SK-MEL-5 (cell line): ENCODE measurements around the gene TCF12. TPM values are rescaled to one million over a fixed set of nuclear protein-coding genes. Genes with fewer than 3 reads are reported as not detected.

Source experiments
- DNase-seq: peaks from one replicate; pipeline ENCODE4 v3.0.0-alpha.2; 2016; ENCODE audit warnings: low read depth, low spot score
- in situ Hi-C: cut with HindIII; loops from 2 replicates; pipeline ENCODE4 v1.10.0; 2016; ENCODE audit warnings: low sequenced_read_pairs, high pct_unique_total_duplicates, low pct_unique_long_range_greater_than_20kb
- total RNA-seq: library from RNA; depleted of rRNA; stranded (reverse); fragments of >200 nt; shearing (Covaris generic); gene quantifications from 2 replicates; pipeline ENCODE4 v1.2.3, GENCODE V29; 2014

TCF12 gene
- total RNA-seq, 1 experiment from 2014 or later: 90.2 TPM

DNA sequence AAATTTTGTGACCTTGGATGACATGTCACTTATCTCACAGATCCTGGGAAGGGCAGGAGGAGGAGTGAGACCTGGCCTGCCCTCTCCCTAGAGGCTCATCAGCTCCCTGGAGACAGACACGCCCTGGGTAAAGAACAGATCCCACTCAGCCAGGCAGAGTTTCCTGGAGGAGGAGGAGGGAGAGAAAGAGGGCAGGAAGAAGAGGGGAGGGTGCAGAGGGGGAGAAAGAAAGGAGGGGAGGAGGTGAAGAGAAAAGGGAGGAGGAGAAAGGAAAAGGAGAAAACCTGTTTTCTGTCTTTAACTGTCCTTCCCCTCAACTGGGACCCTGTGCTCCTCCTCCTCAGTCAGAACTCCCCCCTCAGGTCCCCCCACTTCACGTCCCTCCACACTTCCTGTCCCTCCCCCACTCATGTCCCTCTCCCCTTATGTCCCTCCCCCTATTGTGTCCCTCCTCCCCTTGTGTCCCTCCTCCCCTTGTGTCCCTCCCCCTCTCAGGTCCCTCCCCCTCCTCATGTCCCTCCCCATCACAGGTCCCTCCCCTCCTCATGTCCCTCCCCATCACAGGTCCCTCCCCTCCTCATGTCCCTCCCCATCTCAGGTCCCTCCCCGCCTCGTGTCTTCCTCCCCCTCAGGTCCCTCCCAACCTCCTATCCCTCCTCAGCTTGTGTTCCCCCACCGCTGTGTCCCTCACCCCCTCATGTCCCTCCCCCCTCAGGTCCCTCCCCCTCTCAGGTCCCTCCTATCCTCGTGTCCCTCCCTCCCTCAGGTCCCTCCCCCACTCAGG lies 405.6 kb downstream of the TCF12 start:
- in situ Hi-C loops: no loop called here

DNA sequence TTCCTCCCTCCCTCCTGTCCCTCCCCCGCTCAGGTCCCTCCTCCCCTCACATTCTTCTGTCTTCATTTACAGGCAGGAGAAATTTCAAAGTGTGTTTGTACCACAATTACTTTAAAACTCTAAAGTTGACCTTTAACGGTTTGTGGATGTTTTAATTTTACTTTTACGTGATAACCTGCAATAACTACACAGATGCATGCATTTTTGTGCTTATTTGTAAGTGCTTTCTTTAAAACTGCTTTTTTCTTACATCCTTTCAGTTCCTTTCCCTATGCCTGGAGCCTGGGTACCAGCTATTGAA lies 406.1 kb downstream of the TCF12 start:
- DNase-seq: no peak
- in situ Hi-C loops: no loop called here

More for the DNA sequence above, 405.6 kb downstream of the TCF12 start:
- DNase-seq: peak; percentile 57

- DNase-seq: no peak
- in situ Hi-C loops: no loop called here
Measured at GRCh38 chr15:57324944-57325679, 406.7 kb downstream of the TCF12 start.

GRCh38 chr15:57326196-57326595 lies 407.8 kb downstream of the TCF12 start:
- no peak for DNase-seq
- in situ Hi-C loops: no loop called here

GRCh38 chr15:57327985-57328471 lies 409.6 kb downstream of the TCF12 start:
- no peak for DNase-seq
- in situ Hi-C loops: no loop called here

DNA sequence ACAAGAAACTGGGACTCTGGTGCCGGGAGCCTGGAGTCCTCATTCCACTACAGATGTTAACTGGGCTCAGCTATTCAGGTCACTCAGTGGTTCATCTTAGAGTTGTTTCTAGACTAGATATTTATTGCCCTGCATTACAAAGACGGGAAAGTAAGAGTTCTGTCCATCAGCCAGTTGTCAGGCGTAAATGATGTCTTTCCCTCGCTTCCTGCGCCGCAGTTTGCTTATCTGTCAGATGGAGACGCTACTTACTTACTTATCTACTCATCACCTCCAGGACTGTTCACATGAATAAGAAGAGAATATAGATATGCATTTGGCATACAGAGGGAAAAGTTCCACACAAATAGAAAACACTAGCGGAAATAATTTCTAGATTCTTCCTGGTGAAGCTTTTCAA lies 410.0 kb downstream of the TCF12 start:
- in situ Hi-C loops: no loop called here
- DNase-seq: no peak

- DNase-seq: no peak
- in situ Hi-C loops: no loop called here
Measured at GRCh38 chr15:57328897-57329296, 410.5 kb downstream of the TCF12 start.

- in situ Hi-C loops: no loop called here
- DNase-seq: no peak
Measured at GRCh38 chr15:57329582-57330367, 411.3 kb downstream of the TCF12 start.

GRCh38 chr15:57330619-57331340 lies 412.3 kb downstream of the TCF12 start:
- no peak for DNase-seq
- in situ Hi-C loops: no loop called here

DNA sequence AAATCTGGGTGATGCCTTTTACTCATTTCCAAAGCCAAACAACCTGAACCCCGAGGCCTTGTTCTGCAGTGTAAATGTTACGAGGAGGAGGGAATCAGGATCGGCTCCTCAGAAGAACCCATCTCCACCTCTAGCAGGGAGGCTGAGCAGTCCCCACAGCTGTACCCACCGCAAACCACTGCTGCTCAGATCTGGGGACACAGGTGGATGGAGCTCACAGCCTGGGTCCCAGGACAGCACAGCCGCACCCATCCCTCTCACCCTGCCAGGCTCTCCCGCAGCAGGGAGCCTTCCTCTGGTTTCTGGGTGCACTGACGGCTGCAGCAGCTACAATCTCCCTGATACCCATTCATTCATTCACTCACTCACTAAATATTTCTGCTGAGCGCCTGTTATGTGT lies 413.9 kb downstream of the TCF12 start:
- in situ Hi-C loops: no loop called here

GRCh38 chr15:57333487-57333886 lies 415.0 kb downstream of the TCF12 start:
- DNase-seq: no peak
- in situ Hi-C loops: no loop called here

More for the DNA sequence above, 413.9 kb downstream of the TCF12 start:
- no peak for DNase-seq

GRCh38 chr15:57334257-57334656 lies 415.8 kb downstream of the TCF12 start:
- no peak for DNase-seq
- in situ Hi-C loops: no loop called here

- no peak for DNase-seq
- in situ Hi-C loops: no loop called here
Measured at GRCh38 chr15:57335293-57335715, 416.9 kb downstream of the TCF12 start.

GRCh38 chr15:57335719-57336118 lies 417.3 kb downstream of the TCF12 start:
- in situ Hi-C loops: no loop called here
- peak; percentile 66 for DNase-seq

GRCh38 chr15:57337868-57338411 lies 419.5 kb downstream of the TCF12 start:
- in situ Hi-C loops: no loop called here
- DNase-seq: peak; percentile 12

- DNase-seq: no peak
- in situ Hi-C loops: no loop called here
Measured at GRCh38 chr15:57339321-57339720, 420.9 kb downstream of the TCF12 start.
